ENCODE results near the gene ACACB. TPM values are rescaled to one million over a fixed set of nuclear protein-coding genes. Genes with fewer than 3 reads are reported as not detected.

ACACB gene
- total RNA-seq, 1 experiment from 2014 or later: 20.0 TPM

DNA sequence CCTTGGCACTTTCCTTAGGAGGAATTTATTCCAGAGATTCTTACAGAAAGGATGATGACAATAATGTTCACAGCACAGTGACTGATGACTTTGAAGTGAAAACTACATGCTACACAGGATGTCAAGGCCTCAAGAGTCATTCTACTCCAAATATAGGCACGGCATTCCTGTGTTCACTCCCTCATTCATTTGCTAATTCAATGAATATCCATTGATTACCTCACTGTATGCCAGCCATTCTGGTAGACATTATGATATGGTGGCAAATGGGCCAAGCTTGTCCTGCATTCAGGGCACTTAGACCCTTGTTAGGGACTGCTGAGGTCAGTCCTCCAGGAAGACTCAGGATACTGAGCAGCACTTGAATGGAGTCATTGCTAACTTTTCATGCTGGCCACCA lies 144.7 kb downstream of the ACACB start (continued):
- no peak for TF ChIP-seq RELA (CRISPR knock-in tag; IDR thresholded peaks at IDR 0.05; ENCODE audit: borderline replicate concordance)
- TF ChIP-seq TEAD1 (CRISPR knock-in tag; IDR thresholded peaks at IDR 0.05): no peak
- TF ChIP-seq CREB1 (CRISPR knock-in tag; IDR thresholded peaks at IDR 0.05): no peak

- DNase-seq (ENCODE audit: low spot score): no peak
- ChIA-PET POLR2A (interaction anchor here (0.6 kb wide), 1 partner anchor 621 kb away, joined by 3 read pairs; no protein-coding TSS in a partner anchor), CTCF (interaction anchor here (1.0 to 1.3 kb wide), 4 partner anchors 123 to 132 kb away, joined by 3 to 10 read pairs (median 4); no protein-coding TSS in a partner anchor)
- Mint-ChIP-seq H3K9me3 (no peaks in the 10 kb centered on the region), H3K27me3 (ENCODE audit: low read depth) (no peaks in the 10 kb centered on the region), H3K4me1 (peaks cover 10% of the 10 kb centered on the region), H3K4me3 (no peak overlapping the region), H3K27ac (no peak overlapping the region), H3K36me3 (no peaks in the 10 kb centered on the region; the same call in 1 of the 2 replicates)
- TF ChIP-seq JAZF1 (CRISPR knock-in tag; IDR thresholded peaks at IDR 0.05) (no peak), ESRRA (CRISPR knock-in tag; IDR thresholded peaks at IDR 0.05; ENCODE audit: borderline replicate concordance) (no peak), NR2C2 (CRISPR knock-in tag; IDR thresholded peaks at IDR 0.05) (no peak), ZNF263 (CRISPR knock-in tag; IDR thresholded peaks at IDR 0.05; ENCODE audit: low read depth) (no peak), E2F5 (CRISPR knock-in tag; IDR thresholded peaks at IDR 0.05) (no peak), NR1H2 (CRISPR knock-in tag; IDR thresholded peaks at IDR 0.05) (no peak), CDX4 (CRISPR knock-in tag; IDR thresholded peaks at IDR 0.05; ENCODE audit: borderline replicate concordance) (no peak), NFATC4 (CRISPR knock-in tag; IDR thresholded peaks at IDR 0.05) (no peak), RELA (CRISPR knock-in tag; IDR thresholded peaks at IDR 0.05; ENCODE audit: borderline replicate concordance) (no peak)
- TF ChIP-seq, protein P1, sequence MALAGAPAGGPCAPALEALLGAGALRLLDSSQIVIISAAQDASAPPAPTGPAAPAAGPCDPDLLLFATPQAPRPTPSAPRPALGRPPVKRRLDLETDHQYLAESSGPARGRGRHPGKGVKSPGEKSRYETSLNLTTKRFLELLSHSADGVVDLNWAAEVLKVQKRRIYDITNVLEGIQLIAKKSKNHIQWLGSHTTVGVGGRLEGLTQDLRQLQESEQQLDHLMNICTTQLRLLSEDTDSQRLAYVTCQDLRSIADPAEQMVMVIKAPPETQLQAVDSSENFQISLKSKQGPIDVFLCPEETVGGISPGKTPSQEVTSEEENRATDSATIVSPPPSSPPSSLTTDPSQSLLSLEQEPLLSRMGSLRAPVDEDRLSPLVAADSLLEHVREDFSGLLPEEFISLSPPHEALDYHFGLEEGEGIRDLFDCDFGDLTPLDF (CRISPR knock-in tag; IDR thresholded peaks at IDR 0.05): no peak
- TF ChIP-seq, protein P2, sequence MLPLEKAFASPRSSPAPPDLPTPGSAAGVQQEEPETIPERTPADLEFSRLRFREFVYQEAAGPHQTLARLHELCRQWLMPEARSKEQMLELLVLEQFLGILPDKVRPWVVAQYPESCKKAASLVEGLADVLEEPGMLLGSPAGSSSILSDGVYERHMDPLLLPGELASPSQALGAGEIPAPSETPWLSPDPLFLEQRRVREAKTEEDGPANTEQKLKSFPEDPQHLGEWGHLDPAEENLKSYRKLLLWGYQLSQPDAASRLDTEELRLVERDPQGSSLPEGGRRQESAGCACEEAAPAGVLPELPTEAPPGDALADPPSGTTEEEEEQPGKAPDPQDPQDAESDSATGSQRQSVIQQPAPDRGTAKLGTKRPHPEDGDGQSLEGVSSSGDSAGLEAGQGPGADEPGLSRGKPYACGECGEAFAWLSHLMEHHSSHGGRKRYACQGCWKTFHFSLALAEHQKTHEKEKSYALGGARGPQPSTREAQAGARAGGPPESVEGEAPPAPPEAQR (CRISPR knock-in tag; IDR thresholded peaks at IDR 0.05): no peak
- TF ChIP-seq, protein P3, sequence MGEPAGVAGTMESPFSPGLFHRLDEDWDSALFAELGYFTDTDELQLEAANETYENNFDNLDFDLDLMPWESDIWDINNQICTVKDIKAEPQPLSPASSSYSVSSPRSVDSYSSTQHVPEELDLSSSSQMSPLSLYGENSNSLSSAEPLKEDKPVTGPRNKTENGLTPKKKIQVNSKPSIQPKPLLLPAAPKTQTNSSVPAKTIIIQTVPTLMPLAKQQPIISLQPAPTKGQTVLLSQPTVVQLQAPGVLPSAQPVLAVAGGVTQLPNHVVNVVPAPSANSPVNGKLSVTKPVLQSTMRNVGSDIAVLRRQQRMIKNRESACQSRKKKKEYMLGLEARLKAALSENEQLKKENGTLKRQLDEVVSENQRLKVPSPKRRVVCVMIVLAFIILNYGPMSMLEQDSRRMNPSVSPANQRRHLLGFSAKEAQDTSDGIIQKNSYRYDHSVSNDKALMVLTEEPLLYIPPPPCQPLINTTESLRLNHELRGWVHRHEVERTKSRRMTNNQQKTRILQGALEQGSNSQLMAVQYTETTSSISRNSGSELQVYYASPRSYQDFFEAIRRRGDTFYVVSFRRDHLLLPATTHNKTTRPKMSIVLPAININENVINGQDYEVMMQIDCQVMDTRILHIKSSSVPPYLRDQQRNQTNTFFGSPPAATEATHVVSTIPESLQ (CRISPR knock-in tag; IDR thresholded peaks at IDR 0.05): no peak
- ATAC-seq: no peak
Measured at GRCh38 chr12:109261939-109262338, 145.6 kb downstream of the ACACB start.

DNA sequence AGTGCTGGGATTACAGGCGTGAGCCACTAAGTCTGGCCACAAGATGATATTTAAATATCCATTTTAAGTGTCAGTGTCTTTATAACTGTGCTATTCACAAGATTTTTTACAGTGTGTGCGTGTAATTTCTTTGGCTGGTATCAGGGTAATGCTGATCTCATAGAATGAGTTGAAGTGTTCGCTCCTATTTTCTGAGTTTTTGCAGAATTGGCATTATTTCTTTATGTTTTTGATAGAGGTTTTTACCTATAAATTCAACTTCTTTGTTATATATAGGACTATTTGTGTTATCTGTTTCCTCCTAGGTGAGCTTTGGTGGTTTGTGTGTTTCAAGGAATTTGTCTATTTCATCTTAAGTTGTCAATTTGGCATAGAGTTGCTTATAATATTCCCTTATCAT lies 147.1 kb downstream of the ACACB start:
- no peaks in the 10 kb centered on the region for H3K9me3 Mint-ChIP-seq
- DNase-seq (ENCODE audit: low spot score) (no peak), ATAC-seq (no peak)
- H3K4me1 Mint-ChIP-seq: peaks cover 10% of the 10 kb centered on the region
- ChIA-PET POLR2A (interaction anchor here (0.7 kb wide), 1 partner anchor 61 kb away, joined by 4 read pairs; no protein-coding TSS in a partner anchor), CTCF (interaction anchor here (0.5 to 3.9 kb wide), 43 partner anchors 8 to 210 kb away, joined by 3 to 55 read pairs (median 4); partner anchors contain the start of gene FOXN4)
- no peaks in the 10 kb centered on the region for H3K27me3 Mint-ChIP-seq (ENCODE audit: low read depth)
- no peak overlapping the region for H3K27ac Mint-ChIP-seq
- H3K36me3 Mint-ChIP-seq: no peaks in the 10 kb centered on the region; the same call in 1 of the 2 replicates
- TF ChIP-seq E2F4 (CRISPR knock-in tag; IDR thresholded peaks at IDR 0.05; ENCODE audit: borderline replicate concordance, low read depth) (no peak), ZNF121 (CRISPR knock-in tag; IDR thresholded peaks at IDR 0.05) (no peak), ZBTB21 (CRISPR knock-in tag; IDR thresholded peaks at IDR 0.05; ENCODE audit: borderline replicate concordance) (no peak), ATF1 (CRISPR knock-in tag; IDR thresholded peaks at IDR 0.05) (no peak), TEAD1 (CRISPR knock-in tag; IDR thresholded peaks at IDR 0.05) (no peak)
- TF ChIP-seq, protein P4, sequence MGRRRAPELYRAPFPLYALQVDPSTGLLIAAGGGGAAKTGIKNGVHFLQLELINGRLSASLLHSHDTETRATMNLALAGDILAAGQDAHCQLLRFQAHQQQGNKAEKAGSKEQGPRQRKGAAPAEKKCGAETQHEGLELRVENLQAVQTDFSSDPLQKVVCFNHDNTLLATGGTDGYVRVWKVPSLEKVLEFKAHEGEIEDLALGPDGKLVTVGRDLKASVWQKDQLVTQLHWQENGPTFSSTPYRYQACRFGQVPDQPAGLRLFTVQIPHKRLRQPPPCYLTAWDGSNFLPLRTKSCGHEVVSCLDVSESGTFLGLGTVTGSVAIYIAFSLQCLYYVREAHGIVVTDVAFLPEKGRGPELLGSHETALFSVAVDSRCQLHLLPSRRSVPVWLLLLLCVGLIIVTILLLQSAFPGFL (CRISPR knock-in tag; IDR thresholded peaks at IDR 0.05; ENCODE audit: borderline replicate concordance): no peak
- TF ChIP-seq, protein P5, sequence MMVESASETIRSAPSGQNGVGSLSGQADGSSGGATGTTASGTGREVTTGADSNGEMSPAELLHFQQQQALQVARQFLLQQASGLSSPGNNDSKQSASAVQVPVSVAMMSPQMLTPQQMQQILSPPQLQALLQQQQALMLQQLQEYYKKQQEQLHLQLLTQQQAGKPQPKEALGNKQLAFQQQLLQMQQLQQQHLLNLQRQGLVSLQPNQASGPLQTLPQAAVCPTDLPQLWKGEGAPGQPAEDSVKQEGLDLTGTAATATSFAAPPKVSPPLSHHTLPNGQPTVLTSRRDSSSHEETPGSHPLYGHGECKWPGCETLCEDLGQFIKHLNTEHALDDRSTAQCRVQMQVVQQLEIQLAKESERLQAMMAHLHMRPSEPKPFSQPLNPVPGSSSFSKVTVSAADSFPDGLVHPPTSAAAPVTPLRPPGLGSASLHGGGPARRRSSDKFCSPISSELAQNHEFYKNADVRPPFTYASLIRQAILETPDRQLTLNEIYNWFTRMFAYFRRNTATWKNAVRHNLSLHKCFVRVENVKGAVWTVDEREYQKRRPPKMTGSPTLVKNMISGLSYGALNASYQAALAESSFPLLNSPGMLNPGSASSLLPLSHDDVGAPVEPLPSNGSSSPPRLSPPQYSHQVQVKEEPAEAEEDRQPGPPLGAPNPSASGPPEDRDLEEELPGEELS (CRISPR knock-in tag; IDR thresholded peaks at IDR 0.05): no peak
- no peak overlapping the region for H3K4me3 Mint-ChIP-seq
